HL-60 (cell line): ENCODE measurements around the gene KATNAL2.

Source experiments
- DNase-seq, 2 experiments: peaks; one replicate each; pipeline ENCODE4 v3.0.0-alpha.2; 2010 to 2020; ENCODE audit warnings: low read depth in 1 of 2, low spot score in 1 of 2
- H3K27ac ChIP-seq: fragments of 250-450 bp; sonication (Bioruptor Pico); replicated peaks from 2 replicates; pipeline ENCODE4 v1.5.1; 2020; ENCODE audit warnings: mild to moderate bottlenecking, moderate library complexity
- H3K27me3 ChIP-seq: fragments of 250-450 bp; sonication (Bioruptor Pico); 2 replicates; pipeline ENCODE4 v1.5.1; 2021; ENCODE audit warnings: mild to moderate bottlenecking, moderate library complexity; ENCODE audit not compliant: insufficient read depth, poor library complexity, severe bottlenecking
- H3K4me3 ChIP-seq: replicated peaks from 2 replicates; pipeline ENCODE4 v1.5.1; 2011; ENCODE audit warnings: mild to moderate bottlenecking, control low read depth, low read length; ENCODE audit not compliant: insufficient read depth
- GABPA ChIP-seq: IDR thresholded peaks from 2 replicates; pipeline ENCODE4 v1.6.1; 2012; ENCODE audit warnings: low read depth
- POLR2AphosphoS5 ChIP-seq: IDR thresholded peaks from 2 replicates; pipeline ENCODE4 v1.6.1; 2012; ENCODE audit warnings: low read depth
- SPI1 ChIP-seq: IDR thresholded peaks from 2 replicates; pipeline ENCODE4 v1.6.1; 2012; ENCODE audit warnings: low read depth, mild to moderate bottlenecking, borderline replicate concordance
- TF ChIP-seq, protein P1 (sequence below): IDR thresholded peaks from one replicate; pipeline ENCODE4 v1.5.1; 2011; ENCODE audit warnings: low read length, control low read depth, inconsistent platforms; ENCODE audit not compliant: insufficient read depth
- TF ChIP-seq, protein P2 (sequence below): IDR thresholded peaks from 2 replicates; pipeline ENCODE4 v1.6.1; 2012; ENCODE audit warnings: low read depth; ENCODE audit not compliant: insufficient replicate concordance

Gene KATNAL2

DNA sequence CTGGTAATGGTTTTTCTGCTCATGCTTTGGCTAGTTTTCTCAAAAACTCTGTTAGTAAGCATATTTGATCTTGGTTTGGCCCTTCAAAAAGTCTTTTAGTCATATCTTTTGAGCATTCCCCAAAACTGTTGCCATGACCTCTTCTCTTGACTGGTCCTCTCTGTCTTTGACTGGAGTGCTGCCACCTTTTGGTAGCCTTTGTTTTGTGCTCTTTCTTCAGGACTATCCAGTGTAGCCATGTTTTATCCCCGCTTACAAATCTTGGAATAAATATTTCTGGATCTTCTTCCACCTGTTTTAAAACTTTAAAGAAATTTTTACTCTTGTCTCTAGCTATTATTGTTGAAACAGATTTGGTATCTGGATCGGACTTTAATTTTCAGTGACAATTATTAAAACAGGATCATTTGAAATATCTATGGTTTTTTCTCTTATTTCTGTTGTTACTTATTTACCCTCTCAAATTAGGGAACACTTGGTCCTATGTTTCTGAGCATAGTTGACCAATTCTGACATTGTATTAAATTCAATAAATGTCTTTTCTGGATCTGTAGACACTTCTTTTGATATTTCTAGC, 119.0 kb downstream of the KATNAL2 start:
- H3K27ac ChIP-seq: no peak overlapping the region
- TF ChIP-seq GABPA: no peak
- TF ChIP-seq, protein P1, sequence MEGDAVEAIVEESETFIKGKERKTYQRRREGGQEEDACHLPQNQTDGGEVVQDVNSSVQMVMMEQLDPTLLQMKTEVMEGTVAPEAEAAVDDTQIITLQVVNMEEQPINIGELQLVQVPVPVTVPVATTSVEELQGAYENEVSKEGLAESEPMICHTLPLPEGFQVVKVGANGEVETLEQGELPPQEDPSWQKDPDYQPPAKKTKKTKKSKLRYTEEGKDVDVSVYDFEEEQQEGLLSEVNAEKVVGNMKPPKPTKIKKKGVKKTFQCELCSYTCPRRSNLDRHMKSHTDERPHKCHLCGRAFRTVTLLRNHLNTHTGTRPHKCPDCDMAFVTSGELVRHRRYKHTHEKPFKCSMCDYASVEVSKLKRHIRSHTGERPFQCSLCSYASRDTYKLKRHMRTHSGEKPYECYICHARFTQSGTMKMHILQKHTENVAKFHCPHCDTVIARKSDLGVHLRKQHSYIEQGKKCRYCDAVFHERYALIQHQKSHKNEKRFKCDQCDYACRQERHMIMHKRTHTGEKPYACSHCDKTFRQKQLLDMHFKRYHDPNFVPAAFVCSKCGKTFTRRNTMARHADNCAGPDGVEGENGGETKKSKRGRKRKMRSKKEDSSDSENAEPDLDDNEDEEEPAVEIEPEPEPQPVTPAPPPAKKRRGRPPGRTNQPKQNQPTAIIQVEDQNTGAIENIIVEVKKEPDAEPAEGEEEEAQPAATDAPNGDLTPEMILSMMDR: peak; percentile 68
- H3K4me3 ChIP-seq: no peak overlapping the region
- H3K27me3 ChIP-seq: peaks cover 20% of the 10 kb centered on the region
- peak in 1 of 2 experiments; percentile 24 for DNase-seq

DNA sequence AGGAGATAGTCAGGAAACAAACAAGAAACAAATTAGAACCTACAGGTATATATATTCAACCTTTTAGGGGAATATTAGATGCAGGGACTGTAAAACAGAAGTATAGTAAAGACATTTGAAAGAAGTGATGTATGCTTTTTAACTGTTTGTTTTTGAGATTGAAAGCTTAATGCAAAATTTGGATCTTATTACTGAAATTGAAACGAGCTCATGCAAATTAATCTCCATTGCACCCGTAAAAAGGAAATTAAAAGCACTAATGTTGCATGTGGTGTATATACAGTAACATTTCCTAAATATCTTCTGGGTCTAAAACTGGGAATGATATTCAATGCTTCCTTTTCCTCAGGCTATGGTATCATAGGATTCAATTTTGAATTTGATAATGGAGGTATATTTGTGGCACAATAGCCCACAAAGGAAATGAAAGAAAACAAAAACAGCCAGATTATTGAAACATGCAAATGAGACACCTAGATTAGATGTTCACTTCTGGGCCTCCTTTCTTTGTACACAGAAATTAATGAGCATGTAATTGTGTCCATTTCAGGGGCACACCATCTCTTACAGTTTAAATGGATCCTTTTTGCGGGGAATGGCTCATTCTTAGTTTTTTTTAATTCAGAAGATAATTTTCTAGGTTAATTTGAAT, 119.7 kb downstream of the KATNAL2 start:
- TF ChIP-seq GABPA (no peak), POLR2AphosphoS5 (no peak), SPI1 (no peak)
- TF ChIP-seq, protein P1: no peak
- TF ChIP-seq, protein P2, sequence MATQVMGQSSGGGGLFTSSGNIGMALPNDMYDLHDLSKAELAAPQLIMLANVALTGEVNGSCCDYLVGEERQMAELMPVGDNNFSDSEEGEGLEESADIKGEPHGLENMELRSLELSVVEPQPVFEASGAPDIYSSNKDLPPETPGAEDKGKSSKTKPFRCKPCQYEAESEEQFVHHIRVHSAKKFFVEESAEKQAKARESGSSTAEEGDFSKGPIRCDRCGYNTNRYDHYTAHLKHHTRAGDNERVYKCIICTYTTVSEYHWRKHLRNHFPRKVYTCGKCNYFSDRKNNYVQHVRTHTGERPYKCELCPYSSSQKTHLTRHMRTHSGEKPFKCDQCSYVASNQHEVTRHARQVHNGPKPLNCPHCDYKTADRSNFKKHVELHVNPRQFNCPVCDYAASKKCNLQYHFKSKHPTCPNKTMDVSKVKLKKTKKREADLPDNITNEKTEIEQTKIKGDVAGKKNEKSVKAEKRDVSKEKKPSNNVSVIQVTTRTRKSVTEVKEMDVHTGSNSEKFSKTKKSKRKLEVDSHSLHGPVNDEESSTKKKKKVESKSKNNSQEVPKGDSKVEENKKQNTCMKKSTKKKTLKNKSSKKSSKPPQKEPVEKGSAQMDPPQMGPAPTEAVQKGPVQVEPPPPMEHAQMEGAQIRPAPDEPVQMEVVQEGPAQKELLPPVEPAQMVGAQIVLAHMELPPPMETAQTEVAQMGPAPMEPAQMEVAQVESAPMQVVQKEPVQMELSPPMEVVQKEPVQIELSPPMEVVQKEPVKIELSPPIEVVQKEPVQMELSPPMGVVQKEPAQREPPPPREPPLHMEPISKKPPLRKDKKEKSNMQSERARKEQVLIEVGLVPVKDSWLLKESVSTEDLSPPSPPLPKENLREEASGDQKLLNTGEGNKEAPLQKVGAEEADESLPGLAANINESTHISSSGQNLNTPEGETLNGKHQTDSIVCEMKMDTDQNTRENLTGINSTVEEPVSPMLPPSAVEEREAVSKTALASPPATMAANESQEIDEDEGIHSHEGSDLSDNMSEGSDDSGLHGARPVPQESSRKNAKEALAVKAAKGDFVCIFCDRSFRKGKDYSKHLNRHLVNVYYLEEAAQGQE: no peak
- H3K27me3 ChIP-seq: peaks cover 20% of the 10 kb centered on the region
- H3K4me3 ChIP-seq: no peak overlapping the region
- no peak for DNase-seq
- no peak overlapping the region for H3K27ac ChIP-seq

DNA sequence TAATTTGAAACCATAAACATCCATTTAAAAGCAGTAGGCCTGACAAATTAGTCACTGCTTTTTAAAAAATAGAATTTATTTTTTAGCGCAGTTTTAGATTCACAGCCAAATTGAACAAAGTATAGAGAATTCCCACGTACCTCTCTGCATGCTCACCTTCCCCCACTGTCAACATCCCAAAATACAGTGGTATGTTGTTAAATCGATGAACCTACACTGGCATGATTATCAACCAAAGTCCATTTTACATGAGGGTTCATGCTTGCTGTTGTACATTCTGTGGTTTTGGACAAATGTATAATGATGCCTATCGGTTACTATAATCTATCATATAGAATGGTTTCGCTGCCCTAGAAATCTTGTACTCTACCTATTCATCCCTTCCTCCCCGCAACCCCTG, 123.6 kb downstream of the KATNAL2 start:
- Histone ChIP-seq H3K4me3 (no peak overlapping the region), H3K27ac (no peak overlapping the region), H3K27me3 (peaks cover 20% of the 10 kb centered on the region)
- DNase-seq: no peak
- no peak for TF ChIP-seq SPI1
- TF ChIP-seq POLR2AphosphoS5: no peak
- TF ChIP-seq, protein P1: no peak
- TF ChIP-seq, protein P2: no peak
- TF ChIP-seq GABPA: no peak

DNA sequence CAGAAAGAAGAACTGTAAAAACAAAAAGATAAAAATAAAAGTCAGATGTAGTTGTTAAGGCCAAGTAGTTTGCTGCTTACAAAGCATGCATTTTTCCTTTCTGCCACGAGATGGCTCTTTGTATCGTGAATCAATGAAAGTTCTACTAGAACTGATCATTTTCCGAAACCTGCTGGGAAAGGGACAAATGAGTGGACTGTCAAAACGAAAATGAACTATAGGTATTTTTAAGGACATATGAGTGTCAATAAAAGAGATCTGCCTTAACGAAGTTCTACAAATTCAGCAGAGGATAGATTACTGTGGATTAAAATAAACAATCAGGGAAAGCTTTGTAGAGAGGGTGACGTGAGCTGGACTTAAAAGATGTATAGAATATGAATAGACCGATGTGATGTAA, 133.1 kb downstream of the KATNAL2 start:
- peak; percentile 2 to 33 for DNase-seq
- H3K27me3 ChIP-seq: peaks cover 11% of the 10 kb centered on the region
- H3K27ac ChIP-seq: no peak overlapping the region
- H3K4me3 ChIP-seq: no peak overlapping the region
- TF ChIP-seq GABPA: no peak
- TF ChIP-seq, protein P1: peak; percentile 65
